ENCODE results near the gene IMPDH2. TPM values are rescaled to one million over a fixed set of nuclear protein-coding genes. Genes with fewer than 3 reads are reported as not detected.

Gene IMPDH2
- total RNA-seq, 4 donors from 2014 or later, result 184 to 355 (median 229) TPM

DNA sequence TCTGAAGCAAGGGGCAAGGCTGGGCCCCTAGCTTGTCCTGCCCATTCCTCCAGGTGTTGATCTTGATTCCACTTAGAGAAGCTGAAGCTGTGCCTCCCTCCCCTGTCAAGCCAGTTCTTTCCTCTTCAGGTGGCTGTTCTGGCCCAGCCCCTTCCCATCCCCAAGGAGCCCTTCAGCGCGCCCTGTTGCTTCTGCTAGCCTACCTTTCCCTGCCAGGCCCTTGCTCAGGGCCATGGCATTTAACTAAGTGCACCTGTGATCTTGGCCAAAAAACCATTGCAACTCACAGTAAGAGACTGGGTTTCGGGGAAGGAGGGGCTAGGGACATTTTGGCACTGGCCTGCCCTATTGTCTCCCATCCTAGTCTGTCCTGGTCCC, 23.9 kb downstream of the IMPDH2 start:
- H3K4me1 ChIP-seq, result peaks cover 27% of the 10 kb centered on the region
- H3K9me3 ChIP-seq, result no peaks in the 10 kb centered on the region
- H3K4me3 ChIP-seq, result no peak overlapping the region
- H3K36me3 ChIP-seq, result no peaks in the 10 kb centered on the region
- H3K27ac ChIP-seq, result no peak overlapping the region
- WGBS, result 86% methylated on average over 3 of the region's 3 CpGs
- DNase-seq (ENCODE audit: low spot score in 2 of 2), result no peak
- TF ChIP-seq EP300 (IDR thresholded peaks at IDR 0.05), result no peak
- H3K27me3 ChIP-seq, result no peaks in the 10 kb centered on the region

DNA sequence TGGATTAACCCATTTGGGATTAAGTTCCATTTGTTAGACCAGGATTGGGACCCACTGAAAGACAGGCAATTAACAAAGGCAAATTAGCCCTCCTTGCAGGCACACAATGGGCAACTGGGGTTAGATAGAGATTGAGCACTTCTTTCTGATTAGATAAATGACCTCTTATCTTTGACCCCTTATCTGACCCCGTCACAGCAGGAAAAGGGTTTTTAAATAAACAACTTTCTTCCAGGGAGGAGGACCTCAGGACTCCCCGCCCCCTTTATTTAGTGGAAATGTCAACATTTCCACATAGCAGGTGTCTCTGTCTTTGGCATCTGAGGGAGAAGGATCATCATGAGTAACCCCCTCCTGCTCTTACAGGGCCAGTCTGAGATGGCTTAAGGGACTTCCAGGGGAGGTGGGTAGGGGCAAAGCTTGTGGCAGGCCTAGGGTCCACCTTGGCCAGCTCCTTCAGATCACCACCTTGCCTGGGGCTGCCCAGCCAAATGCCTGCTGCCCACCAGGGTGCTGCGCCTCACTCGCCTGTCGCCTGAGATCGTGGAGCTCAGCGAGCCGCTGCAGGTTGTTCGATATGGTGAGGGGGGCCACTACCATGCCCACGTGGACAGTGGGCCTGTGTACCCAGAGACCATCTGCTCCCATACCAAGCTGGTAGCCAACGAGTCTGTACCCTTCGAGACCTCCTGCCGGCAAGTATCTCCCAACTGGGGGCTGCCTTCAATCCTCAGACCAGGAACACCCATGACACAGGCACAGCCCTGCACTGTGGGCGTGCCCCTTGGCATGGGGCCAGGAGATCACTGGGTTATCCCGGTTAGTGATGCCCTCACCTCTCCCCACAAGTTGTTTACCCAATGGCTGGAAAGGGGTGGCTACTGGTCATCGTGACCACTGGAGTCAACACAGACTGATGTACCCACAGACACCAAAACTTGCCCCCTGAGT, 24.6 kb downstream of the IMPDH2 start:
- no peaks in the 10 kb centered on the region for H3K9me3 ChIP-seq
- H3K27ac ChIP-seq, result no peak overlapping the region
- no peak overlapping the region for H3K4me3 ChIP-seq
- H3K27me3 ChIP-seq, result no peaks in the 10 kb centered on the region
- H3K36me3 ChIP-seq, result no peaks in the 10 kb centered on the region
- no peak for DNase-seq (ENCODE audit: low spot score in 2 of 2)
- peaks cover 27% of the 10 kb centered on the region for H3K4me1 ChIP-seq
- 89% methylated on average over 12 of the region's 16 CpGs for WGBS
- TF ChIP-seq POLR2A (IDR thresholded peaks at IDR 0.05), result no peak
- TF ChIP-seq EP300 (IDR thresholded peaks at IDR 0.05), result no peak
- TF ChIP-seq, protein P1, sequence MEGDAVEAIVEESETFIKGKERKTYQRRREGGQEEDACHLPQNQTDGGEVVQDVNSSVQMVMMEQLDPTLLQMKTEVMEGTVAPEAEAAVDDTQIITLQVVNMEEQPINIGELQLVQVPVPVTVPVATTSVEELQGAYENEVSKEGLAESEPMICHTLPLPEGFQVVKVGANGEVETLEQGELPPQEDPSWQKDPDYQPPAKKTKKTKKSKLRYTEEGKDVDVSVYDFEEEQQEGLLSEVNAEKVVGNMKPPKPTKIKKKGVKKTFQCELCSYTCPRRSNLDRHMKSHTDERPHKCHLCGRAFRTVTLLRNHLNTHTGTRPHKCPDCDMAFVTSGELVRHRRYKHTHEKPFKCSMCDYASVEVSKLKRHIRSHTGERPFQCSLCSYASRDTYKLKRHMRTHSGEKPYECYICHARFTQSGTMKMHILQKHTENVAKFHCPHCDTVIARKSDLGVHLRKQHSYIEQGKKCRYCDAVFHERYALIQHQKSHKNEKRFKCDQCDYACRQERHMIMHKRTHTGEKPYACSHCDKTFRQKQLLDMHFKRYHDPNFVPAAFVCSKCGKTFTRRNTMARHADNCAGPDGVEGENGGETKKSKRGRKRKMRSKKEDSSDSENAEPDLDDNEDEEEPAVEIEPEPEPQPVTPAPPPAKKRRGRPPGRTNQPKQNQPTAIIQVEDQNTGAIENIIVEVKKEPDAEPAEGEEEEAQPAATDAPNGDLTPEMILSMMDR (IDR thresholded peaks at IDR 0.05), result no peak
- TF ChIP-seq POLR2AphosphoS5 (IDR thresholded peaks at IDR 0.05), result no peak

GRCh38 chr3:49001155-49001554, 28.0 kb downstream of the IMPDH2 start:
- no peak for TF ChIP-seq POLR2AphosphoS5 (IDR thresholded peaks at IDR 0.05)
- no peak for TF ChIP-seq POLR2A (IDR thresholded peaks at IDR 0.05)
- H3K4me3 ChIP-seq, result no peak overlapping the region

DNA sequence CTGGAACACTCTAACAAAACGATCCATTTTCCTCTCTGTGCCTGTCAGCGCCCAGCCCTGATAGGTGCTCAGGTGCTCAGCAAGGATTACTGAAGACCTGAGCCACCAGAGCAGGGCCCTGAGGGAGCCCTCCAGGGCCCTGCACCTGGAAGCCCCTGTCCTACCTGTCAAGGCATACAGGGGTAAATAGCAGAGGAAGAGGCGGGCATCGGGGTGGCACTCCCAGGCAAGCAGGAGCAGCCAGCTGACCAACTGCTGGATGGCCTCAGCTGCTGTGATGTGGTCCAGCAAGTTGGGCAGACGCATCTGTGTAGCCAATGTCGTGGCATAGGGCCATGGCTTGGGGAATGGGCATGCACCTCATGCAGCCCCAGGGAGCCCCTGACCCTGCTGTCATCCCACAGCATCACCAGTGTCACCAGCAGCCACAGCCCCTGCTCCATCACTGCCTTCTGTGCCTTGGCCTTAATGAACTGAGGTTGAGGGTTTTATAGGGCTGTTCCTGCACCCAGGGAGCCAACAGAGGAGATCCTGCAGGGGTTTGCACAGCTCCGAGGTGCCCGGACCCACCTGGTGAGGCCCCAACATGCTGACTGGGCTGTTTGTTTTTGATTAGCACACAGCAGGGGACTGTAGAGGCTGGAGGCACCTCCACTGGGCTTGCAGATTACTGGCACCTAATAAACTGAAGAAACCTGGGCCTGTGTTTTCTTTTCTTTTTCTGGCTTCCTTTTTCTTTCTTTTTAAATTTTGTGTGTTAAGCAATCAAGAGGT, 29.9 kb downstream of the IMPDH2 start:
- Histone ChIP-seq H3K4me1 (no peaks in the 10 kb centered on the region), H3K27ac (no peak overlapping the region), H3K27me3 (no peaks in the 10 kb centered on the region), H3K36me3 (peaks cover 15% of the 10 kb centered on the region), H3K4me3 (no peak overlapping the region), H3K9me3 (no peaks in the 10 kb centered on the region)
- no peak for DNase-seq (ENCODE audit: low spot score in 2 of 2)
- TF ChIP-seq POLR2AphosphoS5 (IDR thresholded peaks at IDR 0.05) (no peak), EP300 (IDR thresholded peaks at IDR 0.05) (no peak)
- TF ChIP-seq, protein P1 (IDR thresholded peaks at IDR 0.05), result no peak
- 75% methylated on average over 4 of the region's 8 CpGs for WGBS

More at GRCh38 chr3:49001155-49001554, 28.0 kb downstream of the IMPDH2 start:
- Histone ChIP-seq H3K4me1 (peaks cover 6% of the 10 kb centered on the region), H3K36me3 (peaks cover 14% of the 10 kb centered on the region), H3K9me3 (no peaks in the 10 kb centered on the region), H3K27ac (no peak overlapping the region), H3K27me3 (no peaks in the 10 kb centered on the region)
- WGBS, result 83% methylated on average over 1 of the region's 6 CpGs
- DNase-seq (ENCODE audit: low spot score in 2 of 2), result no peak

- Histone ChIP-seq H3K4me1 (no peaks in the 10 kb centered on the region), H3K27ac (no peak overlapping the region), H3K27me3 (no peaks in the 10 kb centered on the region), H3K36me3 (peaks cover 18% of the 10 kb centered on the region), H3K9me3 (no peaks in the 10 kb centered on the region), H3K4me3 (no peak overlapping the region)
- TF ChIP-seq POLR2A (IDR thresholded peaks at IDR 0.05) (no peak), POLR2AphosphoS5 (IDR thresholded peaks at IDR 0.05) (no peak), EP300 (IDR thresholded peaks at IDR 0.05) (no peak)
- TF ChIP-seq, protein P1 (IDR thresholded peaks at IDR 0.05), result no peak
- DNase-seq (ENCODE audit: low spot score in 2 of 2), result no peak
- WGBS, result 85% methylated on average over 17 of the region's 20 CpGs
These were observed 31.2 kb downstream of the IMPDH2 start for GRCh38 chr3:48997714-48998637.
